GM18868 (cell line): ENCODE data around the gene GALNT16.

Source experiments
- ATAC-seq: cut with Tn5 transposase; IDR thresholded peaks from one replicate; pipeline ENCODE4 v1.9.1; 2021; ENCODE audit warnings: mild to moderate bottlenecking, moderate library complexity; ENCODE audit not compliant: unreplicated experiment

Gene GALNT16

GRCh38 chr14:69399750-69400149, 139.8 kb downstream of the GALNT16 start:
- no peak for ATAC-seq

GRCh38 chr14:69400154-69400553, 140.2 kb downstream of the GALNT16 start:
- no peak for ATAC-seq

- no peak for ATAC-seq
Measured at GRCh38 chr14:69401841-69402240, 141.9 kb downstream of the GALNT16 start.

- no peak for ATAC-seq
Measured at GRCh38 chr14:69404478-69404877, 144.5 kb downstream of the GALNT16 start.

GRCh38 chr14:69404883-69405282, 144.9 kb downstream of the GALNT16 start:
- no peak for ATAC-seq

- no peak for ATAC-seq
Measured at GRCh38 chr14:69405762-69406161, 145.8 kb downstream of the GALNT16 start.
